CD1c-positive myeloid dendritic cell (primary cell): ENCODE data around the gene ZNF701.
"Not testable (repeated sequence)": the region's sequence is repeated elsewhere in the genome, so short reads cannot be mapped to it uniquely, and the experiment has no call there.

Source experiments
- DNase-seq: peaks from one replicate; pipeline ENCODE4 v3.0.0-alpha.2; 2016; ENCODE audit errors: extremely low spot score

ZNF701 gene

DNA sequence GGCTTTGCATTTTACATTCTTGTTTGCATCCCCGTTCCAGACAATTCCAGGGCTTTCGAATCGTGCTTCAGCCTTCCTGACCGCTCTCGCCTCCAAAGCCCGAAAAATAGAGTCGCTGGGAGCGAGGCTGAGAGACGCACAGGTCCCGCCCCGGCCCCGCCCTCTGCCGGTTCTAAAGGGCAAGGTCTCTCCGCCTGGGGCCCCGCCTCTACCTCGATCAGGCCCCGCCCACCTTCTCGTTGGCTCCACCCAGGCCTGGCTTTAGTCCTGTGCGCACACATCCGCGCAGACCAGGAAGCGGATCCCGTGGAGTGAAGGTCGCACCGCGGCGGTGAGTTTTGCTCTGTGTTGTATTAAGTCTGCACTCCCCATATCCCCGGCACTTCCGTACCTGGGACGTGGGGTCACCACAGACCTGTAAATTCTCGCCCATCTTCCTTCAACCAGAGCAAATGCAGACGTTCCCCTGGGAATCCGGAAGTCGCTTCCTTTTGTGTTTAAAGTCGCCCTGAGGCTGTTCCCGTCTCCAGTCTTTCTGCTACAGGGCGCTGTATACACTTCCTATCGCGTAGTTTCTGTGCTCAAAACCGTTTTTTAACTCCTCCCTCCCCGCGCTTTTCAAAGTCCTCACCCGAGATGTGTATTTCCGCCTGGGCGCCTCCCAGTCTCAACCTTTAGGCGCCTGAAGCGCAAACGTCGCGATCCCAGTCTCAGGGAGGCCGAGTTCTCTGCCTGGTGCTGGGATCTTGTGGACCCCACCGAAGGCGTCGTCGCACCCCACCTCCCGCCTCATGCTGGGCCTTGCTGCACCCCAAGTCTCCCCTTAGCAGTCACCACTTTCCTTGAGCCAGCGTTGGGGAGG, at the start of gene ZNF701:
Gene ZNF701 (plus strand): TSS at position 288 of the 862 bp plus-strand sequence. CDS start 3,861 bp downstream, outside the sequence.
- DNase-seq = peak; percentile 96

- no peak for DNase-seq
Observed at GRCh38 chr19:52522551-52522950, 47.5 kb upstream of the ZNF701 start.

- DNase-seq = no peak
Observed at GRCh38 chr19:52524086-52524485, 46.0 kb upstream of the ZNF701 start.

GRCh38 chr19:52527134-52527955, 42.7 kb upstream of the ZNF701 start, which contains the start of gene ZNF808:
Gene ZNF808, plus strand, starts transcription at chr19:52527668. Its CDS starts 15,617 bp downstream, at chr19:52543285.
- DNase-seq = peak; percentile 96

- DNase-seq = no peak
Observed at GRCh38 chr19:52527956-52528351, 42.1 kb upstream of the ZNF701 start.

GRCh38 chr19:52532480-52532879, 37.6 kb upstream of the ZNF701 start:
- no peak for DNase-seq

GRCh38 chr19:52533901-52534300, 36.2 kb upstream of the ZNF701 start:
- DNase-seq = peak; percentile 1

- peak; percentile 6 for DNase-seq
Observed at GRCh38 chr19:52535385-52535770, 34.7 kb upstream of the ZNF701 start.

- DNase-seq = peak; percentile 88
Observed at GRCh38 chr19:52535771-52536447, 34.2 kb upstream of the ZNF701 start.

- DNase-seq = peak; percentile 5
Observed at GRCh38 chr19:52536448-52536800, 33.7 kb upstream of the ZNF701 start.

DNA sequence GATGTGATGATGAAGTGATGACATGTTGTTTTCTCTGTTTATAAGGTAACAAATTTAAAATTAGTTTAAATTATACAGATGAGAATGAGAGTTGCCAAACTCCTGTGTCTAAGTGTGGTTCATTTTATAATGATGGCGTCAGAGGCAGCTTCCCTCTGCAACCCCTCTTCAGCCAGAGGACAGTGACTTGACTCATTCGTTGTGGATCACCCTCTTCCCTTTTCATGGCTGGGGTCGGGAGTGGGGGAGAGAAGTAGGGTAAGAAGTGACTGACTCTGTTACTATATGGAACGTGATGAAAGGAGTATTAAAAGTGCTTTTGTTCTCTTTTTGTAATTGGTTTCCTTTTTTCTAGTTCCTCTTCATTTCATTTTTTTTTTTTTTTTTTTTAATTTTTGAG, 31.3 kb upstream of the ZNF701 start:
- peak; percentile 34 for DNase-seq

DNA sequence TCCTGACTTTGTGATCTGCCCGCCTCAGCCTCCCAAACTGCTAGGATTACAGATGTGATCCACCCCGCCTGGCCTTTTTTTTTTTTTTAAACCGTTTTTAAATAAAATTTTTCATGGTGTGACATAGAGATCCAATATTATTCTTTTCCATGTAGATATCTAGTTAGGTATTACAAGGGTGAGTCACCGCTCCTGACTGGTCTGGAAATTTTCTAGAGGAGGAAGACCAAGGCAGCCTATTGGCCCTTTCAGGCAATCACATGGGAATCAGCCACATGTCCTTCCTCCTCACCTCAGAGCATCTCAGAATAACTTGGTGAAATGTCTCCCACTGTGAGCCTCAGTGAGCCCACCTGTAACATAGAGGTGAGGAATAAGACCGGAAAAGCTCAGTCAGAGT, 28.9 kb upstream of the ZNF701 start:
- DNase-seq = not testable (repeated sequence)

GRCh38 chr19:52541608-52542007, 28.5 kb upstream of the ZNF701 start:
- no peak for DNase-seq

DNA sequence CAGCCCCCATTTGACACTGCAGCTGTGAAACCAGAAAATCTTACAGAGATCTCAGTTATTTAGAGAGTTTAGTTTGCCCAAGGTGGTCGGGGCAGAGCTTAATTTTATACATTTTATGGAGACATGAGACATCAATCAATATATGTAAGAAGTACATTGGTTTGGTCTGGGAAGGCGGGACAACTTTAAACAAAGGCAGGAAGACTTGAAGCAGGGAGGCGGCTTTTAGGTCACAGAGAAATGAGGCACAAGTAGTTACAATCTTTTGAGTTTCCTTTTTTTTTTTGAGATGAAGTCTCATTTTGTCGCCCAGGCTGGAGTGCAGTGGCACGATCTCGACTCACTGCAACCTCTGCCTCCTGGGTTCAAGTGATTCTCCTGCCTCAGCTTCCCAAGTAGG, 27.5 kb upstream of the ZNF701 start:
- DNase-seq = not testable (repeated sequence)

GRCh38 chr19:52542984-52543664, 27.0 kb upstream of the ZNF701 start:
- DNase-seq = peak; percentile 7

DNA sequence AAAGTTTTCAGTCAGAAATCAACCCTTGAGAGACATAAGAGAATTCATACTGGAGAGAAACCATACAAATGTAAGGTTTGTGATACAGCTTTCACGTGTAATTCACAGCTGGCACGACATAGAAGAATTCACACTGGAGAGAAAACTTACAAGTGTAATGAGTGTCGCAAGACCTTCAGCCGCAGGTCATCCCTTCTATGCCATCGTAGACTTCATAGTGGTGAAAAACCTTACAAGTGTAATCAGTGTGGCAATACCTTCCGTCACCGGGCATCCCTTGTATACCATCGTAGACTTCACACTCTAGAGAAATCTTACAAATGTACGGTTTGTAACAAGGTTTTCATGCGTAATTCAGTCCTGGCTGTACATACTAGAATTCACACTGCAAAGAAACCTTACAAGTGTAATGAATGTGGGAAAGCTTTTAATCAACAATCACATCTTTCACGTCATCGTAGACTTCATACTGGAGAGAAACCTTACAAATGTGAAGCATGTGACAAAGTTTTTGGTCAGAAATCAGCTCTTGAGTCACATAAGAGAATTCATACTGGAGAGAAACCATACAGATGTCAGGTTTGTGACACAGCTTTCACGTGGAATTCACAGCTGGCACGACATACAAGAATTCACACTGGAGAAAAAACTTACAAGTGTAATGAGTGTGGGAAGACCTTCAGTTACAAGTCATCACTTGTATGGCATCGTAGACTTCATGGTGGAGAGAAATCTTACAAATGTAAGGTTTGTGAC, 15.7 kb upstream of the ZNF701 start:
- DNase-seq = no peak

GRCh38 chr19:52557231-52557995, 12.7 kb upstream of the ZNF701 start:
- no peak for DNase-seq

DNA sequence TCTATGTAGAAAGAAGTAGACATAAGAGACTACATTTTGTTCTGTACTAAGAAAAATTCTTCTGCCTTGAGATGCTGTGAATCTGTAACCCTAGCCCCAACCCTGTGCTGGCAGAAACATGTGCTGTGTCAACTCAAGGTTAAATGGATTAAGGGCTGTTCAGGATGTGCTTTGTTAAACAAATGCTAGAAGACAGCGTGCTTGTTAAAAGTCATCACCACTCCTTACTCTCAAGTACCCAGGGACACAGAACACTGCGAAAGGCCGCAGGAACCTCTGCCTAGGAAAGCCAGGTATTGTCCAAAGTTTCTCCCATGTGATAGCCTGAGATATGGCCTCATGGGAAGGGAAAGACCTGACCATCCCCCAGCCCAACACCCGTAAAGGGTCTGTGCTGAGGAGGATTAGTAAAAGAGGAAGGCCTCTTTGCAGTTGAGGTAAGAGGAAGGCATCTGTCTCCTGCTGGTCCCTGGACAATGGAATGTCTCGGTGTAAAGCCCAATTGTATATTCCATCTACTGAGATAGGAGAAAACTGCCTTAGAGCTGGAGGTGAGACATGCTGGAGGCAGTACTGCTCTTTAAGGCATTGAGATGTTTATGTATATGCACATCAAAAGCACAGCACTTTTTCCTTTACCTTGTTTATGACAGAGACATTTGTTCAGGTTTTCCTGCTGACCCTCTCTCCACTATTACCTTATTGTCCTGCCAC, 11.2 kb upstream of the ZNF701 start:
- not testable (repeated sequence) for DNase-seq

- DNase-seq = not testable (repeated sequence)
Observed at GRCh38 chr19:52561611-52562010, 8.5 kb upstream of the ZNF701 start.
